Hepatocyte (in vitro differentiated cells): ENCODE data around the gene AEBP1. TPM values are rescaled to one million over a fixed set of nuclear protein-coding genes. Genes with fewer than 3 reads are reported as not detected.

Experiments used
- DNase-seq: peaks from one replicate; pipeline ENCODE4 v3.0.0-alpha.2; 2016; ENCODE audit warnings: low spot score
- H2AFZ ChIP-seq: fragments of 200-600 bp; sonication (generic); 2 replicates; pipeline ENCODE4 v1.6.0; 2016; ENCODE audit warnings: antibody characterized with exemption, mild to moderate bottlenecking
- H3K27ac ChIP-seq: fragments of 200-600 bp; sonication (generic); 2 replicates; pipeline ENCODE4 v1.5.1; 2016; ENCODE audit warnings: mild to moderate bottlenecking
- H3K27me3 ChIP-seq: fragments of 200-600 bp; sonication (generic); 2 replicates; pipeline ENCODE4 v1.6.1; 2016
- H3K36me3 ChIP-seq: fragments of 200-600 bp; sonication (generic); replicated peaks from 2 replicates; pipeline ENCODE4 v1.5.1; 2016; ENCODE audit warnings: low read depth; ENCODE audit not compliant: insufficient read depth
- H3K4me1 ChIP-seq: fragments of 200-600 bp; sonication (generic); 2 replicates; pipeline ENCODE4 v1.5.1; 2016; ENCODE audit warnings: mild to moderate bottlenecking, moderate library complexity; ENCODE audit not compliant: insufficient read depth
- H3K4me2 ChIP-seq: fragments of 200-600 bp; sonication (generic); 2 replicates; pipeline ENCODE4 v1.6.0; 2016
- H3K4me3 ChIP-seq: fragments of 200-600 bp; sonication (generic); 2 replicates; pipeline ENCODE4 v1.5.1; 2016; ENCODE audit warnings: mild to moderate bottlenecking
- H3K79me2 ChIP-seq: fragments of 200-600 bp; sonication (generic); 2 replicates; pipeline ENCODE4 v1.6.0; 2017; ENCODE audit warnings: mild to moderate bottlenecking
- H3K9me2 ChIP-seq: fragments of 200-600 bp; sonication (generic); replicated peaks from 2 replicates; pipeline ENCODE4 v1.6.0; 2017; ENCODE audit warnings: mild to moderate bottlenecking; ENCODE audit not compliant: insufficient read depth
- H3K9me3 ChIP-seq: fragments of 200-600 bp; sonication (generic); 2 replicates; pipeline ENCODE4 v1.5.1; 2016; ENCODE audit warnings: low read depth, mild to moderate bottlenecking
- H4K20me1 ChIP-seq: fragments of 200-600 bp; sonication (generic); 2 replicates; pipeline ENCODE4 v1.6.0; 2016; ENCODE audit warnings: mild to moderate bottlenecking; ENCODE audit not compliant: insufficient read depth, poor library complexity, severe bottlenecking
- CTCF ChIP-seq: fragments of 200-600 bp; sonication (generic); IDR thresholded peaks from 2 replicates; pipeline ENCODE4 v1.5.1; 2016; ENCODE audit warnings: antibody characterized with exemption, mild to moderate bottlenecking; ENCODE audit not compliant: poor library complexity
- EZH2 ChIP-seq: fragments of 200-600 bp; sonication (generic); IDR thresholded peaks from 2 replicates; pipeline ENCODE4 v1.6.1; 2016; ENCODE audit warnings: antibody characterized with exemption, mild to moderate bottlenecking, borderline replicate concordance
- EZH2phosphoT487 ChIP-seq: fragments of 200-600 bp; sonication (generic); IDR thresholded peaks from one replicate; pipeline ENCODE4 v1.6.1; 2018; ENCODE audit warnings: antibody characterized with exemption, mild to moderate bottlenecking, low read depth, moderate library complexity; ENCODE audit not compliant: unreplicated experiment, severe bottlenecking
- WGBS: methylation state at CpG from one replicate; pipeline ENCODE4 v1.1.6; 2016; ENCODE audit warnings: low lambda C conversion rate; ENCODE audit errors: missing lambda C conversion rate; 5-methylcytosine and 5-hydroxymethylcytosine counted together
- polyA plus RNA-seq: library from polyadenylated mRNA; unstranded; fragments of >200 nt; fragmentation: Nextera tagmentation; extraction: Ambion mirVana; gene quantifications from 2 replicates; pipeline ENCODE4 v1.2.1, GENCODE V29; 2016
- total RNA-seq: library from RNA; depleted of rRNA; stranded (reverse); fragments of >200 nt; gene quantifications from 2 replicates; pipeline ENCODE4 v1.2.3, GENCODE V29; 2014

Gene AEBP1
- total and polyA plus RNA-seq, 2 experiments from 2014 or later, result 26.7 to 108 TPM

- Histone ChIP-seq H3K9me2 (no peaks in the 10 kb centered on the region), H3K36me3 (no peaks in the 10 kb centered on the region), H3K79me2 (no peaks in the 10 kb centered on the region), H3K9me3 (no peaks in the 10 kb centered on the region), H4K20me1 (no peaks in the 10 kb centered on the region), H3K4me3 (no peak overlapping the region), H3K27me3 (peaks cover 22% of the 10 kb centered on the region), H3K27ac (no peak overlapping the region), H2AFZ (peak overlapping the region; percentile 76), H3K4me1 (peaks cover 9% of the 10 kb centered on the region), H3K4me2 (peak overlapping the region; percentile 86)
- 25% methylated on average over 44 of the region's 53 CpGs for WGBS
- DNase-seq, result no peak
- no peak for TF ChIP-seq CTCF
- peak; percentile 48 for TF ChIP-seq EZH2
Measured at GRCh38 chr7:44145479-44145968, 41.4 kb downstream of the AEBP1 start.

GRCh38 chr7:44145969-44146911 lies 42.1 kb downstream of the AEBP1 start:
- Histone ChIP-seq H3K79me2 (no peaks in the 10 kb centered on the region), H3K4me3 (no peak overlapping the region), H3K9me2 (no peaks in the 10 kb centered on the region), H3K4me2 (peak overlapping the region; percentile 86), H3K36me3 (no peaks in the 10 kb centered on the region), H2AFZ (peak overlapping the region; percentile 76), H3K27me3 (peaks cover 22% of the 10 kb centered on the region), H3K4me1 (peaks cover 9% of the 10 kb centered on the region), H4K20me1 (no peaks in the 10 kb centered on the region), H3K27ac (no peak overlapping the region), H3K9me3 (no peaks in the 10 kb centered on the region)
- peak; percentile 79 for DNase-seq
- WGBS, result 34% methylated on average over 39 of the region's 65 CpGs
- no peak for TF ChIP-seq EZH2phosphoT487
- TF ChIP-seq EZH2, result no peak
- TF ChIP-seq CTCF, result no peak

GRCh38 chr7:44147026-44147991 lies 43.2 kb downstream of the AEBP1 start:
- H3K79me2 ChIP-seq, result no peaks in the 10 kb centered on the region
- WGBS, result 54% methylated on average over 33 of the region's 33 CpGs
- no peaks in the 10 kb centered on the region for H3K36me3 ChIP-seq
- no peak overlapping the region for H2AFZ ChIP-seq
- H4K20me1 ChIP-seq, result no peaks in the 10 kb centered on the region
- H3K27ac ChIP-seq, result peak overlapping the region; percentile 20
- no peak overlapping the region for H3K4me3 ChIP-seq
- peaks cover 22% of the 10 kb centered on the region for H3K27me3 ChIP-seq
- no peaks in the 10 kb centered on the region for H3K9me2 ChIP-seq
- DNase-seq, result peak; percentile 54
- H3K9me3 ChIP-seq, result no peaks in the 10 kb centered on the region
- TF ChIP-seq CTCF (no peak), EZH2 (no peak), EZH2phosphoT487 (no peak)
- peak overlapping the region; percentile 41 for H3K4me2 ChIP-seq
- peaks cover 9% of the 10 kb centered on the region for H3K4me1 ChIP-seq
